Measurements from ENCODE around the gene LMO1. TPM values are rescaled to one million over a fixed set of nuclear protein-coding genes. Genes with fewer than 3 reads are reported as not detected.

The LMO1 gene
- total RNA-seq, 4 donors from 2014 or later = not detected

- no peak for DNase-seq (ENCODE audit: low spot score in 2 of 2)
Observed at GRCh38 chr11:8285228-8285627, 21.6 kb upstream of the LMO1 start.

GRCh38 chr11:8283465-8284230 is 20.0 kb upstream of the LMO1 start:
- no peak for DNase-seq (ENCODE audit: low spot score in 2 of 2)
- H3K27me3 ChIP-seq = peaks cover 0 to 9% of the 10 kb centered on the region in 2 donors
- TF ChIP-seq POLR2A (IDR thresholded peaks at IDR 0.05) = no peak
- no peak for TF ChIP-seq EP300 (IDR thresholded peaks at IDR 0.05)
- peak overlapping the region in 2 of 4 donors; percentile 21 to 44 for H3K4me3 ChIP-seq
- H3K4me1 ChIP-seq = peaks cover 0 to 12% (median 0%) of the 10 kb centered on the region in 4 donors
- 12 to 17% methylated on average over 16 to 24 of the region's 32 CpGs for WGBS, 2 donors
- no peak overlapping the region for H3K27ac ChIP-seq
- peaks cover 0 to 5% (median 0%) of the 10 kb centered on the region in 4 donors for H3K9me3 ChIP-seq
- no peaks in the 10 kb centered on the region for H3K36me3 ChIP-seq

More at GRCh38 chr11:8285228-8285627, 21.6 kb upstream of the LMO1 start:
- peaks cover 0 to 5% (median 0%) of the 10 kb centered on the region in 4 donors for H3K9me3 ChIP-seq
- no peak overlapping the region for H3K4me3 ChIP-seq
- no peaks in the 10 kb centered on the region for H3K36me3 ChIP-seq
- 96 to 97% methylated on average over 3 of the region's 3 CpGs for WGBS, 2 donors
- TF ChIP-seq POLR2A (IDR thresholded peaks at IDR 0.05) (no peak), EP300 (IDR thresholded peaks at IDR 0.05) (no peak), CTCF (IDR thresholded peaks at IDR 0.05) (no peak)
- peaks cover 0 to 12% (median 0%) of the 10 kb centered on the region in 4 donors for H3K4me1 ChIP-seq
- H3K27me3 ChIP-seq = peaks cover 0 to 9% of the 10 kb centered on the region in 2 donors
- H3K27ac ChIP-seq = no peak overlapping the region

- Histone ChIP-seq H3K36me3 (no peaks in the 10 kb centered on the region), H3K27me3 (peaks cover 0 to 9% of the 10 kb centered on the region in 2 donors), H3K4me3 (peak overlapping the region in 2 of 4 donors; percentile 21 to 44), H3K27ac (no peak overlapping the region), H3K9me3 (peaks cover 0 to 5% (median 0%) of the 10 kb centered on the region in 4 donors), H3K4me1 (peaks cover 0 to 12% (median 0%) of the 10 kb centered on the region in 4 donors)
- TF ChIP-seq CTCF (IDR thresholded peaks at IDR 0.05) = no peak
- TF ChIP-seq POLR2A (IDR thresholded peaks at IDR 0.05) = no peak
- no peak for TF ChIP-seq EP300 (IDR thresholded peaks at IDR 0.05)
- no peak for DNase-seq (ENCODE audit: low spot score in 2 of 2)
- 43 to 52% methylated on average over 8 of the region's 8 CpGs for WGBS, 2 donors
Observed at GRCh38 chr11:8283100-8283464, 19.4 kb upstream of the LMO1 start.

GRCh38 chr11:8282631-8283030 is 19.0 kb upstream of the LMO1 start:
- H3K36me3 ChIP-seq = no peaks in the 10 kb centered on the region
- no peak for DNase-seq (ENCODE audit: low spot score in 2 of 2)

GRCh38 chr11:8281266-8281665 is 17.6 kb upstream of the LMO1 start:
- WGBS, 2 donors = 90 to 100% methylated on average over 2 of the region's 2 CpGs
- TF ChIP-seq POLR2A (IDR thresholded peaks at IDR 0.05) = no peak
- no peak for TF ChIP-seq EP300 (IDR thresholded peaks at IDR 0.05)
- no peak for TF ChIP-seq CTCF (IDR thresholded peaks at IDR 0.05)
- Histone ChIP-seq H3K4me1 (peaks cover 0 to 12% (median 0%) of the 10 kb centered on the region in 4 donors), H3K36me3 (no peaks in the 10 kb centered on the region), H3K9me3 (peaks cover 0 to 5% (median 0%) of the 10 kb centered on the region in 4 donors), H3K27me3 (peaks cover 0 to 9% of the 10 kb centered on the region in 2 donors), H3K4me3 (no peak overlapping the region), H3K27ac (no peak overlapping the region)
- DNase-seq (ENCODE audit: low spot score in 2 of 2) = no peak

More at GRCh38 chr11:8282631-8283030, 19.0 kb upstream of the LMO1 start:
- H3K27me3 ChIP-seq = peaks cover 0 to 9% of the 10 kb centered on the region in 2 donors
- no peak overlapping the region for H3K27ac ChIP-seq
- WGBS, 2 donors = 65 to 74% methylated on average over 10 of the region's 10 CpGs
- TF ChIP-seq CTCF (IDR thresholded peaks at IDR 0.05) (no peak), POLR2A (IDR thresholded peaks at IDR 0.05) (no peak)
- H3K9me3 ChIP-seq = peaks cover 0 to 5% (median 0%) of the 10 kb centered on the region in 4 donors
- H3K4me1 ChIP-seq = peaks cover 0 to 12% (median 0%) of the 10 kb centered on the region in 4 donors
- H3K4me3 ChIP-seq = no peak overlapping the region
